ENCODE data around the gene ZC2HC1B. TPM values are rescaled to one million over a fixed set of nuclear protein-coding genes. Genes with fewer than 3 reads are reported as not detected.

ZC2HC1B gene
- total RNA-seq, 1 donor from 2014 or later, result not detected

DNA sequence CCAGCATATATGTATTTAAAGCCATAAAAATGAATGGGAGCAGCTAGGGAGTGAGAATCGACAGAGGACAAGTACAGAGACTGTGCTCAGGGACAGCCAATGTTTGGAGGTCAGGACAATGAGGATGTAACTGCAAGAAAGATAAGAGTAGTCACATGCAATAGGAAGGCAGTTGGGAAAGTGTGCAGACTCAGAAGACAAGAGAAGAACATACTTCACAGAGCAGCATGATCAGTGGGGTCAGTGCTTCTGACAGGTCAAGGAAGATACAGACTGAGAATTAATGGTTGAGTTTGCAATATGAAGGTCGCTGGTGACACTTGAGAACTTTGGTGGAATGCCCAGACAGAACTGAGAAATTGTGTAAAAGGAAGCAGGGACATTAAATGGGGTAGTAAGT, 118.7 kb downstream of the ZC2HC1B start:
- H3K36me3 ChIP-seq, result peaks cover 6% of the 10 kb centered on the region
- no peak overlapping the region for H3K27ac ChIP-seq (replicated peaks)
- intact Hi-C loops (cut with micrococcal nuclease), result no loop called here
- no peak overlapping the region for H3K4me3 ChIP-seq
- no peaks in the 10 kb centered on the region for H3K27me3 ChIP-seq (ENCODE audit: low read depth)
- DNase-seq, result no peak
- H3K9me3 ChIP-seq (replicated peaks), result peaks cover 8% of the 10 kb centered on the region
- no peak for TF ChIP-seq CTCF (IDR thresholded peaks at IDR 0.05; ENCODE audit: borderline replicate concordance)
- H3K4me1 ChIP-seq, result no peaks in the 10 kb centered on the region

DNA sequence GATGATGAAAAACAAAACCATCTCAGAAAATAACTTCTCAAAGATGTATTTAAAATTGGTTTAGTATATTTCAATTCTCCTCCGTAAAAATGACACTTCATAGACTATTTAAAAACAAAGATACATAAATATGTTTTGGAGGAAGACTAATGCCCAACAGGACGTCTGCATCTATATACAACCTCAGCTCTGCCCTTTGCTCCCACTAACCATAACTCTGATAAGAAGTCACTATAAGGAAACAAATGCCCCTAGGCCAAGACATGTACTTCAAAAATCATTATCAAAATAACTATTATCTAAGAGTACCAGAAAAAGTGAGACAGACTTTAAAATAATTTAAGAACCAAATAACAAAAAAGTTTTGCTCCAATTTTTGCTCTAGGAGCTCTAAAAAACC, 120.4 kb downstream of the ZC2HC1B start:
- DNase-seq, result no peak
- no peak for TF ChIP-seq CTCF (IDR thresholded peaks at IDR 0.05; ENCODE audit: borderline replicate concordance)
- Histone ChIP-seq H3K27ac (replicated peaks) (no peak overlapping the region), H3K36me3 (peaks cover 6% of the 10 kb centered on the region), H3K27me3 (ENCODE audit: low read depth) (no peaks in the 10 kb centered on the region), H3K4me3 (no peak overlapping the region), H3K4me1 (no peaks in the 10 kb centered on the region), H3K9me3 (replicated peaks) (peaks cover 16% of the 10 kb centered on the region)
- intact Hi-C loops (cut with micrococcal nuclease), result no loop called here

DNA sequence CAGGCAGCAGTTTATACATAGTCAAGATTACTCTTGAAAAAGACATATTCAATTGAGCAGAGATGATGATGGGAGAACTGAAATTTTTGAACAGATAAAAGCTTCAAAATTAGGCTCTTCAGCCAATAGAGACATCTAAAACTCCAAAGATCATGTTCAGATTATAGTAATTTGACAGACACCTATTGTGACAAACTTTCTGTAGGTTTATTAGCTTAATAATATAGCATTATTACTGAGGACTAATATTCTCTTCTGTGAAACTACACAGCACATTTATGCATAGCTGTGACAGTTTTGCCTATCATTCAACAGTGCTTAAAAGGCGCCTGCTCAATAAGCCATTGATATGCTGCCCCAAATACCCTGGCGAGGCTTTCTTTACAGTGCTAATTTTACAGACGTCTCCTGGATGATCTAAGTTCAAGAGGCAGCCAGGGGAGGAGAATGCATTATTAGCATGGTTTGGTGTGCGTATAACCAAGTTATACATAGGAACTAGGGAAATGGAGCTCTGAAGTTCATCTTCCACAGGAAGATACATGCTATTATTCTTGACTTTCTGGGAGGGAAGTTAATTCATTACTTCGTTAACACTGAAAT, 122.3 kb downstream of the ZC2HC1B start:
- Histone ChIP-seq H3K36me3 (peaks cover 2% of the 10 kb centered on the region), H3K4me1 (no peaks in the 10 kb centered on the region), H3K27ac (replicated peaks) (no peak overlapping the region), H3K4me3 (no peak overlapping the region), H3K9me3 (replicated peaks) (peaks cover 7% of the 10 kb centered on the region), H3K27me3 (ENCODE audit: low read depth) (no peaks in the 10 kb centered on the region)
- intact Hi-C loops (cut with micrococcal nuclease), result no loop called here
- TF ChIP-seq CTCF (IDR thresholded peaks at IDR 0.05; ENCODE audit: borderline replicate concordance), result no peak
- no peak for DNase-seq

Other genes starting within 250 kb of the ZC2HC1B start
- 71.0 TPM for gene PHACTR2, start 186.5 kb upstream of the ZC2HC1B start, total RNA-seq
- gene LTV1, start 21.1 kb upstream of the ZC2HC1B start, total RNA-seq, result 12.9 TPM
- gene PLAGL1, start 143.8 kb downstream of the ZC2HC1B start, total RNA-seq, result 10.5 TPM
- 131 TPM for gene SF3B5, start 231.1 kb downstream of the ZC2HC1B start, total RNA-seq